SKM-1 (cell line): ENCODE results near the gene FOXN3.
"Not testable (repeated sequence)": the region's sequence is repeated elsewhere in the genome, so short reads cannot be mapped to it uniquely, and the experiment has no call there.

Experiments
- DNase-seq: peaks from one replicate; lab custom pipeline; 2025; ENCODE audit not compliant: unreplicated experiment; lab: John Stamatoyannopoulos, UW

FOXN3 gene

DNA sequence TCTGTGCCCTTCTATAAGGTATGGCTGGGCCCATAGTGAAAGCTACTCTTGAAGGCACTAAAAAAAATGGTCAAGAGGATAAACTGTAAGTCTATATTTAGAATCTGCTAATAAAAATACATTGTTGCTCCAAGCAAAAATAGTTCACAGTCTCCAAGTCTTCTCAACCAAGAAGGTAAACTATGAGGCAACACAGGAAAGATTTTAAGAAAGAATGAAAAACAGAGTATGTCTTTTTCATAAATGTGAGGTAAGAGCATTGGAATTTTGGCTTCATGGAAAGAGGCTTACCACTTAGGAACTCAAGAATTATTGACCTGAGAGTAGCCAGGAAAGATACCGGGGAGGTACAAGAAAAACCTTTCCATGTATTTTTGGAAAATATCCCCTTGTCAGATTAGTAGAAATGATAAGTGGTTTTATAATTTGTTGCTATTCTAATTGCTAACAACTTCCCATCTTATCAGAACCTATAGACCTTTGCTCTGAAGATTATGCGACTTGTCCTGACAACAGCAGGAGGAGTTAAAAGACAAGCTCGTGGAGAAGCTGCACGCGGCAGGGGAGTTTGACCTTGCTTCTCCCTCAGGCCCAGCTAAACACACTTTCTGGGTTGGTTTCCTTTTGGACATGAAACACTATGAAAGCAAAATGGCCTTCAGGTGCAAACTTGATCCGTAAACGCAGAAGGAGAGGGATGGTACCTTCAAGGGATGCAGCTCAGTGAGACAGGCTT lies 238.1 kb downstream of the FOXN3 start:
- DNase-seq, result no peak

DNA sequence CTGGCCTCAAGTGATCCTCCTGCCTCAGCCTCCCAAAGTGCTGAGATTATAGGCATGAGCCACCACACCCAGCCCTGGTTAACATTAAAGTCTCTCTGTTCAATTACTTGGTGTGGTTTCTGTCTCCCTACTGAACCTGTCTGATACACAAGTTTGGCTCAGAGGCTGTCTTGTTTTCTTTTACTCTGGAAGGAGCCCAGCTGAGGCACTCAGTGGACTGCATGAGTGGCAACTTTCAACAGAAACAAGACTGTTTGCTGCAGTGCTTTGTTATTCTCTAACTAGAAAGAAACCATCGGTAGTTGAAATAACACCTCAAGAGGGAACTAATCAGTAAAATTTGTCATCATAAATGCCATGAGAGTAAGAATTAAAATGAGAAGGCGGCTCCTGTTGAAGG lies 238.7 kb downstream of the FOXN3 start:
- DNase-seq, result no peak

DNA sequence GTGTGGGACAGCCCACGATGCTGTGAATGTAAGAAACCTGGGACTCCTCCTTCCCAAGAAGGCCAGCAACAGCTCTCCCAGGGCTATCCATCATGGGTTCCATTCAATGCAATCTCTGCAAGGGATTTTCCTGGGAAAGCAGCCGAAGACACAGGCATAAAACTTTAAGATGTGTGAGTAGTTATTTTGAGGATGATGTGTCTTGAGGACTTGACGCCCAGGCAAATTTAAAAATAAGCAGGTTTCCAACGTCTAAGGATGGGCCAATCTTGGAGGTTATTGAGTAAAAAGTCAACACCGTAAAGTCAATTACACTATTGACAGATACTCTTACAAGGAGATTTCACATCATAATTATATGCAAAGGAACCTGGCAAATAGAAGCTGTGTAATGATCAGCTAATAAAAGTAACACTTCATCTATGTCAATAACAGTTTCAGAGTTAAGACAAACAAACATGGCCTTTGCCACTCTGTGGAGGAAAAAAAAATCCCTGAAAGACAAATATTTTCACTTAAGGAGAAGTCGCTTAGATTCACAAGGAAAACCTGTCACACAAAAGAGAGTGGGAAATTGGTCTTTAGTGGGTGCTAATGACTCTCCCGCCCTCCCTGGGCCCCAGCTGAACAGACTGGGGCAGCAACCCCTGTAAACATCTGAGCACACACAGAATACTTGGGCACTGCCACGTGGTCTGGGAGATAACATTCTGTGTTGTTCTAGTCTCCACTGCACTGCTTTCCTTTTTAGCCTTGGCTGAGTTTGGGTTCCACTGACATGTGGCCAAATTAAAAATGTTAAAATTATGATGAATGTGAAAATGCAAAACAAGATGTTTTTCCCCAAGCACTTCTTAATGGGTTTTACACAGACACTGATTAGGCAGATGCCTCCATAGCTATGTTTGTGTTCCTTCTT lies 240.9 kb downstream of the FOXN3 start:
- DNase-seq, result no peak

DNA sequence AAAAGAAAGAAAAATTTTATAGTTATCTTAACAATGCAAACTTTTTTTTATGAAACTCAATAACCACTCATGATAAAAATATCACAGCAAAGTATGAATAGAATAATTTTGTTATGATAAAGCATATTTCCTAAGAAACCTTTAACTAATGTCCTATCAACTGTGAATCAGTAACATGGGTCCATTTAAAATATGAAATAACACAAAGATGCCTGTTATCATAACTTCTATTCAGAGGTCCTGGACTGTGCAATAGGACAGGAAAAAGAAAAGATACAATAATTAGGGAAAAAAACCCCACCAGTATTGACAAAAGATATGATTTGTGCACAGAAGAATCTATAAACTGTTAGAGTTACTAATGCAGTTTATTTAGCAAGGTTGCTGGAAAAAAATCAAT lies 245.4 kb downstream of the FOXN3 start:
- DNase-seq, result no peak

- no peak for DNase-seq
Observed at GRCh38 chr14:89171168-89171567, 245.9 kb downstream of the FOXN3 start.

GRCh38 chr14:89167705-89168104 lies 249.3 kb downstream of the FOXN3 start:
- no peak for DNase-seq

DNA sequence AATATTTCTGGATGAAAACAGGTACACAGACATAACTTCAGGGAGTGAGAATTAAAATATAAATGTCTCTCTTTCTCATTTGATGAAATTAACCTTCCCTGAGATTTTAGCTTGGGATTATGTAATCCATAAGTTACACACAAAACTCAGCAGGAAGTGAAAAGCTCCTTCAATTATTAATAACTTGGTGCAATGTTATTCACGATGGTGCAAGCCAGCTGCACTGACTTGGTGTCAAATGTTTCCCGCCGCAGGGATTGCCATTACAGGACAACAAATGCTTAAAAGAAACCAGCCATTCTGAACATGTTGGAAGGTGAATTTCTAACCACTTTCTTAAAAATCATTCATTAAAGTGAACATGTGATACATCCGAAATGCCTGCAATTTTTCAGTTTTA lies 250.4 kb downstream of the FOXN3 start:
- DNase-seq, result no peak

DNA sequence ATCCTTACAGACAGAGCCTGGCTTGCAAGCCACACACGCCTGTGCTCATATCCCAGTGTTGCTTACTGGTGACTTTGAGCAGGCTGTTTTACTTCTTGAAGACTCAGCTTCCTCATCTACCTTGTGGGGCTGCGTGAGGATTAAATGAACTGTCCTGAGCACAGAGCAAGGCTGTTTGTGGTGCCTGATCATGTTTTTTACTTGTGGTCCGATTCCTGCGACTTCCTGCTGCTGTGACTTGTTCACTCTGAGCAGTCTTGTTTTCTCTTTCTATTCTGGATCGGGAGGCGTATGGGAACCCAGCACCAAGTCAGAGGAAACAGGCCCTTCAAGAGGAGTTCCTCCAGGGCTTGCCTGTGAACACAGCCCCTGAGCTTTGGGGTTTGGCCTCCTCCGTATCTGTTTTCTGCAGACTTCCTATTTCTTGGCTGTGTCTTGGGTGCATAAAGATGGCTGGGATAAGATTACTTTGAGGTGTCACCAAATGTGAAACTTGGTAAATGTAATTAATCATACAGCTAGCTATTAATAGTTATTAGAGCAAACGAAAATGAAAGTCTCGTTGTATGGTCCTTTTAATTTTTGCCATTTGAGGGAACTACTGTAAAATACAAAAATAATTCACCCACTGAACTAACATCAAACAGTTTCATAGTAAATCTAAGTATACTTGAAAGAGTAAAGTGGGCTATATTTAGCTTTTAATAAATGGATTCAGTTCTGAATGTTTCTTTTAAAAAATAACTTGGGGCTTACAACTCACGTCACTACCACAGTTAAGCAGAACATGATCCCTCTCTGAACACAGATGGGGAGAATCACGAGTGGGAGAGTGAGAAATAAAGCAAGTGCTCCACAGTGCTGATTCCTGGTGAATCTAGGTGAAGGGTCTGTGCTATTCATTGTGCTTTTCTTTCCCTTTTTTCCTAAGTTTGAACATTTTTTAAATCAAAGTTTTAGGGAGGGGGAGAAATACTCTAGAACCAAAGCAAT lies 251.5 kb downstream of the FOXN3 start:
- no peak for DNase-seq

DNA sequence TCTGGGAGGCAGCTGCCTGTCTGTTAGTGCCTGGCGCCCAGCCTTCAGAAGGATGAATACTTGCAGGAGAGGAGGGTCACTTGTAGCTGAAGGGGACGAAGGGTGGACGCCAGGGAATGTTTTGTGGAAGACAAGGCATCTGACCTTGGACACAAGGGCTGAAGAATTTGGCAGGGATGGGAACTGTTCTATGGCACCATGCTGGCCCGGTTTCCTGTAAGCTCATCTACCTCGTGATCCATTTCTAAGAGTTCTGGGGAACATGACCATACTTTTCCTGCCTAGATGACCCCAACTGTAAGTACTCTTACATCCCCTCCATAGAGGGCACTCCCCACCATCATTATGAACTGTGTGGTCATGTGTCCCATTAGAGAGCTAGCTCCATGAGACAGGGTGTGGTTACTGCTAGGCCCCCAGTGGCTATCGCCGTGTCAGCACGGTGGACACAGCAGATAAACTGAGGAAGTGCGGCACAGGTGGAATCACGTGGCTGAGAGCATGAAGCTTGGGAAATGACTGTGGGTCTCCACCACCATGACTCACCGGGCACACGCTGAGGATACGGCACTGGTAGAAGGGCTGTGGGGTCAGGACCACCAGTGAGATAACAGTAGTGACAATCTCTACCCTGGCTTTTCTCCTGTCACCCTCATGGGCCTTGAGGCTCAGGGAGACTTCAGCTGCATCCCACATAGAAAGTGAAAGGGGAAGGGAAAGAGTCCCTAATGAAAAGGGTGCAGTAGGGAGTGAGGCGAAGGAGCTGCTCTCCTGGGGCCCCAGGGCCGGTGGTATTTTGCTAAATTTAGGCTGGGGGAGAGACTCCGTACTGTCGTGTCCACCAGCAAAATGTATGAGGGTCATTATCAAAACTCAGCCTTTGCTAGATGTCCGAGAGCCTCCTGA lies 252.6 kb downstream of the FOXN3 start:
- DNase-seq, result no peak

GRCh38 chr14:89163031-89163636 lies 253.9 kb downstream of the FOXN3 start:
- DNase-seq, result no peak

DNA sequence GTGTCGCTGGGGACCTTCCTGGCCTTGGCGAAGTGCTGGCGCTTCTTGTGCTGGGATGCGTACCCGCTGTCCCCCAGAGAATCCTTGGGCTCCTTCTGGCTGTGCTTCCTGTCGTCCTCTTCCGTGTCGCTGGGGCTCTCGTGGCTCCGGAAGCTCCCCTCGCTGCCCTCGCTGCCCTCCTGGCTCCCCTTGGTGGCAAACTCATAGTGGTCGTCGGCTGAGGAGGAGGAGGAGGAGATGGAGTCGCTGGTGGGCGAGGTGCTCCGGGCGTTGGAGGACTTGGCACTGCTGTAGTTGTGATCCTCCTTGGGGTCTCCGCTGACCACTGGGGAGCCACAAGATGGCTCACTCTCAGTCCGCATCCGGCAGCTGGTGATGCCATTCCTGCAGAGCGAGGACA lies 254.4 kb downstream of the FOXN3 start:
- no peak for DNase-seq

DNA sequence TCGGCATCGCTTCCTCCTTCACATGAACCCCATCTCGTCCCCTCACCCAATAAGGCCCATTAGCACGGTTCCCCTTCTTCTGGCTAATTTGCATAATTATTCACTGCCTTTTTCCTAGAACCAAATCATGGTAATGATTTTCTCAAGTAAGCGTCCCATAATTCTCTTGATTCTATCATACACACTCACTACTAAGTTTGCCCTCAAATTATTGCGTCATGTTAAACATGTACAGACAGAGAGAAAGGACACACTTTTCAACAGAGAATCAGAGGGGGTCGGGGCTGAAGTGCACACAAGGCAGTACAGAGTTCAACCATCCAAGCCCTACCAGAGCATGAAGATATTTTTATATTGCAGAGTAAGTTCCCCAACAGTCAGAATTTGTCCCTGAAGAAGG lies 256.6 kb downstream of the FOXN3 start:
- DNase-seq, result no peak

DNA sequence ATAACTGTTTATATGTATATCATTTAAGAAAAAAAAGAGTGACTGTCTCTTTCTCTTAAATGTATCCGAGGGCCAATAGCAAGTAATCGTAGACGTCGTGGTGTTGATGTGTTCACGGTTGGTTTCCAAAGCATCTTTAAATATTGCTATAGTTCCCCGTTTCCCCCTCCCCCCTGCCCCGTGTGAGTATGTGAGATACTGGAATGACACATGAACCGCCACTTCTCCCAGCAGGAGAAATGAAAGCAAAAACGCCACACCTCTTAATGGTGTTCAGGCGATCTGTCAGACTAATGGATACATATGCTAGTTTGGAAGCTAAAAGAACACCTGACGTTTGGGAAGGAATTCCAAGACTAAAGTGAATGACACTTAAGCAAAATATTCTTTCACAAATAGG lies 258.3 kb downstream of the FOXN3 start:
- DNase-seq, result no peak

DNA sequence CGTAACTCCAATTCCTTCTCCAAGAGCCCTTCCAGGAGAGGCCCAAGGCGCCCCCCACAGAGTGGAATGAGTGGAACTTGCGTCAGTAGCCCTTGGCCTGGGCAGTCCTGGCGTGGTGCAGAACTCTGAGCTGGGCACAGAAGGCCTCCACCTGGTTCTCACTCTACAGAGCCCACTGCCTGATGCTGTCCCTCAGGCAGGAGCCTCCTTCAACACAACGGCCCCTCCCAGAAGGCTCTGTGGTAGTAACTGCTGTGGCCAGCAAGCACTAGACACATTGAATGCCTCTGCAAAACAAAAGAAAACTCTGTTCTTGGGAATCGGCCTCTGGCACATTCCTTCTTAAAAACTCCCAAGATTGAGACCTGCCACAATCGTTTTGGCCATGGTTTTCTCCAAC lies 258.9 kb downstream of the FOXN3 start:
- not testable (repeated sequence) for DNase-seq

DNA sequence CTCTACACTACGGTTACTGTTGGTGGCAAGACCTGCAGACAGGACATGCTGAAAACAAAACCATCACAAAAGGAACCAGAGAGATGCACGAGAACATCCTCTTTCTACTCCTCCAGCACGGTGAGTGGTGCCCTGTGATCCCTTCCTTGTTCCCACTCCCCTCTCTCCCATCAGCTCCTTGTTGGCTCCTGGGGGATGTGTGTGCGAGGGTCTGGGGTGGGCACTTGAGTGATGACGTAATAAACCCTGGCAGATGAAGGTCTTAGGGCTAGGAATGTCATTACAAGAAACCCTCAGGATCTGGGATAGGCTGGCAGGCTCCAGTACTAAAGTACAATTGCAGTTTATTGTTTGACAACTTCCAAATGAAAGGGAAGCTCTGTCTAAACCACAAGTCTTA lies 261.5 kb downstream of the FOXN3 start:
- DNase-seq, result no peak

- DNase-seq, result not testable (repeated sequence)
Observed at GRCh38 chr14:89151693-89152092, 265.3 kb downstream of the FOXN3 start.

- DNase-seq, result no peak
Observed at GRCh38 chr14:89146274-89146673, 270.8 kb downstream of the FOXN3 start.

- DNase-seq, result no peak
Observed at GRCh38 chr14:89144642-89145041, 272.4 kb downstream of the FOXN3 start.

DNA sequence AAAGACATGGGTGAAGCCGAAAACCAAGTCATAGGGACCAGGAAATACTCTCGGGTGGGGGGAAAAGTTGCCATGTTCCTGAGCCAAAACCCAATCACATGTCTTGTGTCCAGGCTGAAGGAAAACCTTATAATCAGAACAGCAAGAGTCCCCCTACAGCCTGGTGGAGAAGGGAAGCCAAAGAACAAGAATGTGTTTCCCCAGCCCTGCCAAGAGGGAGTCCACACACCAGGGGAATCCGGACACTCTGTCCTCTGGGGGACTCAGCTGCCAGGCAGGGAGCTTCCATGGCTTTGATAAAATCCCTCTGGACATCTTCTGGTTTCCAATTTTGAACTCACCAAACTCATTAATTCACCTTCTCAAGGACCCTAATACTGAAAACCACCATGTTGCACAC lies 273.0 kb downstream of the FOXN3 start:
- DNase-seq, result no peak

DNA sequence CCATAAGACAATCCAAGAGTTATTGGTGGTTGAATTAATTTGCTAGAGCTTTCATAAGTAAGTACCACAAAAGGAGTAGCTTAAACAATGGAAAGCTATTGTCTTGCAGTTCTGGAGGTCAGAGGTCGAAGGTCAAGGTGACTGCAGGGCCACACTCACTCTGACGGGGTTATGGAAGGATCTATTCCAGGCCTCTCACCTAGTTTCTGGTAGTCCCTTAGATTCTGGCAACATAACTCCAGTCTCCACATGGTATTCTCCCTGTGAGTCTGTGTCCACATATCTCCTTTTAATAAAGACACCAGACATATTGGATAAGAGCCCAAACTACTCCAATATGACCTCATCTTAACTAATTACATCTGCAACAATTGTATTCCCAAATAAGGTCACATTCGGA lies 273.4 kb downstream of the FOXN3 start:
- no peak for DNase-seq
